ENCODE data around the gene PRKCH.

Gene PRKCH

DNA sequence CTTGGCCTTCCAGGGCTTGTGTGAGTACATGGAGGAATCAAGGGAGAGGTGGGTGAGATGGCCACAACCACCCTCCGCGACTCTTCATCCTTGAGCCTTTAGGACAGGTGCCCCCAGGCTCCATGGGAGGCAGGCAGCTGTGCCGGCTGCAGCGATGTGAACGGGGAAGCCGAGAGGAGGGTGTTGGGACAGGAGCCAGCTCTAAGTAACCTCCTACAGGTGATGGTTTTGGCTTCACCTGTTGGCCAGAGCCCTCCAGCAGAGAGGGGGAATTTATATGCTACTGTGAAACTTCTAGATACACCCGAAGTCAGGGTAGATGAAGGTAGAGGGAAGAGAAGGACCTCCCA lies 241.8 kb downstream of the PRKCH start:
- H3K9me3 Mint-ChIP-seq: no peaks in the 10 kb centered on the region
- peaks cover 11 to 22% of the 10 kb centered on the region in 2 donors for H3K4me1 Mint-ChIP-seq (ENCODE audit: low read depth in 2 of 2)
- H3K27me3 Mint-ChIP-seq: peaks cover 5% of the 10 kb centered on the region in 2 donors
- no peak for ATAC-seq (replicated peaks)
- peaks cover 24% of the 10 kb centered on the region for H3K36me3 Mint-ChIP-seq (ENCODE audit: insufficient read depth)
- H3K27ac Mint-ChIP-seq: peak overlapping the region in 1 of 2 donors; percentile 69
- DNase-seq: no peak
- peak overlapping the region in 1 of 2 donors; percentile 21 for H3K4me3 Mint-ChIP-seq

DNA sequence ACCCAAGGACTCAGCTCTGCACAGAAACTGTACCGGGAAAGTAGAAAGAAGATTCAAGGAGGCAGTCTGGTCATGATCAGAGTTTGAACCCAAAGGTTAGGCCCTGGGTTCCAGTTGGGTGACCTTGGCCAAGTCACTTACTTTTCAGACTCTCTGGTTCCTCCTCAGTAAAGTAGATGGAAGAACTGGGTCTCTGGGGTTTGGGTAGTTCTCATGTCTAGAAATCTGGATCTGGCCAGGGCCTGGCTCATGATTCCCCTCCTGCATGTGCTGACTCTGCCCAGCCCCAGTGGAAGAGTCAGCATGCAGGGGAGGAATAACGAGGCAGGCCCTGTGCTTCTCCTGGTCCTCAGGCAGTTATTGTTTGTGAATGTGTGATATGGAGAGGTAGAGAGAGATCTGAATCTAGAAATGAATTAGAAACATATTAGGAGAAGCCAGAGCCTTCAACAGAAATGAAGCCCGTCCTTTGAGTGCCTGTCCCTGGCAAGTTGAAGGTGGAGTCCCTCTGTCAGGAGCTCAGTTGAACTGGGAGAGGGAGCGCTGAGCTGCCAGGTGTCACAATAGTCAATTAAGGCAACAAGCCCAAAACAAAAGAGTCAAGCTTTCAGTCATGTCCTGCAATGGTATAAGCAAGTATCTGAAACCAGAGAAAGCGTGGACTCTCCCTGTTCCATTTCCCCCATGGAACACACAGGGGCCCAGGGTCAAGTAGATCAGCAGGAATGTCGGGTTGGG lies 242.7 kb downstream of the PRKCH start:
- Mint-ChIP-seq H3K9me3 (no peaks in the 10 kb centered on the region), H3K27me3 (peaks cover 8 to 9% of the 10 kb centered on the region in 2 donors), H3K36me3 (ENCODE audit: insufficient read depth) (peaks cover 25% of the 10 kb centered on the region), H3K4me1 (ENCODE audit: low read depth in 2 of 2) (peaks cover 15 to 25% of the 10 kb centered on the region in 2 donors), H3K27ac (peak overlapping the region in 1 of 2 donors; percentile 69), H3K4me3 (no peak overlapping the region)
- DNase-seq (no peak), ATAC-seq (replicated peaks) (no peak)

DNA sequence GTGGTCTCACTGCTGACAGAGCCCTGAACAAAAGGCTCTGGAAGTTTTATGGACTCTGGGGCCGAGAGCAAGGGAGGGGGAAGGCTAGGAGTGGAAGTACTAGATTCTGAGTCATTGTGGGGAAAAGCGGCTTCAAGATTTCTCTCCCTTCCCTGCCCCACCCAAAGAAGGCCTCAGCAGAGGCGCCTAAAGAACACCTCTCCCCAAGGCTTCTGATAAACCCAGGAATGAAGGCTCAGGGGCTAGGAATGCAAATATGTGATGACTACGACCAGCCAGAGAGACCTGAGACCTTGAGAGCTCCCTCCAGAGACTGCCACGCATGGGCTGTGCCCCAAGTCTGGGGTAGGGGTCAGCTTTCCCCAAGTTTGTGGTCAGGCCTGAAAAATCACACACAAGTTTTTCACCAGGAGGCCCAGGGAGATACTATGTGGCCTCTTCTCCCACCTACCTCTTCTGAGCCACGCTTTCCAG lies 243.3 kb downstream of the PRKCH start:
- H3K4me1 Mint-ChIP-seq (ENCODE audit: low read depth in 2 of 2): peaks cover 18 to 26% of the 10 kb centered on the region in 2 donors
- ATAC-seq (replicated peaks): no peak

DNA sequence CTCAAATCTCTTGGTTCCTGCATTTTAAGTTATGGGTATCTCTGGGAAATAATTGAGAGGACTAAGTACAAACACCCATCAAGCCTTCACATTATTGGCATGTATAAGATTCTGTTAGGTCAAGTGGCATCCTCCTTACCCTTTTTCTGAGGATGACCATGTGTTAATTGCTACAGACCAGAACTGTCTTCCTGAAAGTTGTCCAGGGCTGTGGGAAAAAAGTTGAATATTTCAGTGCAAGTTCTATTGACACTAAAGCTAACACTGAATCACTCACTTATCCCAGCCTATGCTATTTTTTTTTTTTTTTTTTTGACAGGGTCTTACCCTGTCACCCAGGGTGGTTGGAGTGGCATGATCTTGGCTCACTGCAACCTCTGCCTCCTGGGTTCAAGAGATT lies 243.8 kb downstream of the PRKCH start:
- peaks cover 23% of the 10 kb centered on the region for H3K36me3 Mint-ChIP-seq (ENCODE audit: insufficient read depth)
- peaks cover 20 to 29% of the 10 kb centered on the region in 2 donors for H3K4me1 Mint-ChIP-seq (ENCODE audit: low read depth in 2 of 2)

More for the DNA sequence above, 243.3 kb downstream of the PRKCH start:
- Mint-ChIP-seq H3K4me3 (no peak overlapping the region), H3K27me3 (peaks cover 8 to 9% of the 10 kb centered on the region in 2 donors), H3K36me3 (ENCODE audit: insufficient read depth) (peaks cover 25% of the 10 kb centered on the region), H3K27ac (no peak overlapping the region), H3K9me3 (no peaks in the 10 kb centered on the region)
- no peak for DNase-seq

DNA sequence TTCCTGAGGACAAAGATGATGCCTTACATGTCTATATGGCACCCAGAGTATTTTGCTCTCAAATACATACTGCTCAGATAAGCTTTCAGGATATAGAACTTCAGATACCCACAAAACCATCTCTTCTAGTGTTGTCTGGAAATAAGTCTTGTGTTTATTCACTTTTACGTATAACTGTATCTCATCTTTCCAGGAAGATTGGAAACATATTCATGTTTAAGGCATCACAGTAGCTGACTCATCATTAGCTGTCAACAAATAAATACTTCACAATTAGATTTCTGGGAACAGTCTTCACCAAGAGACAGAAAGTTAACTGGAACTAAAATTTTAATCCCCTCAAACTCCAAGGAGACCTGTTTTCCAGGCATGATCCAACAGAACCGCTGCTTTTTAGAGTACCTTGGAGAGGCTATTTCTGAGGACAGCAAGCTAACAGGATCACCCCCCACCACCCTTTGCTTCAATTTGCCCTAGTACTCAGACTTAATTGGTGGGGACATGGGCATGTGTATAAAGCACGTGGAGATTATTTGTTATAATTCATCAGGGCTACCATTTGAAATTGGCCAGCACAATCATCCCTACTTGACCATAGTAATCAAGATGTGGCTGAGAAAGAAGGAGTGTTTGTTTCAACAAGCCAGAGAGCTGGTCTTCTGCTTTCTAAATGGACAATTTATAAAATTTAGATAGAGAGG lies 244.6 kb downstream of the PRKCH start:
- Mint-ChIP-seq H3K27me3 (peaks cover 8 to 15% of the 10 kb centered on the region in 2 donors), H3K27ac (no peak overlapping the region), H3K4me1 (ENCODE audit: low read depth in 2 of 2) (peaks cover 20 to 31% of the 10 kb centered on the region in 2 donors), H3K36me3 (ENCODE audit: insufficient read depth) (peaks cover 23% of the 10 kb centered on the region), H3K4me3 (no peak overlapping the region), H3K9me3 (no peaks in the 10 kb centered on the region)
- DNase-seq: no peak
- ATAC-seq (replicated peaks): no peak

More for the DNA sequence above, 243.8 kb downstream of the PRKCH start:
- ATAC-seq (replicated peaks) (no peak), DNase-seq (no peak)
- Mint-ChIP-seq H3K9me3 (no peaks in the 10 kb centered on the region), H3K4me3 (no peak overlapping the region), H3K27ac (no peak overlapping the region), H3K27me3 (peaks cover 8 to 9% of the 10 kb centered on the region in 2 donors)

DNA sequence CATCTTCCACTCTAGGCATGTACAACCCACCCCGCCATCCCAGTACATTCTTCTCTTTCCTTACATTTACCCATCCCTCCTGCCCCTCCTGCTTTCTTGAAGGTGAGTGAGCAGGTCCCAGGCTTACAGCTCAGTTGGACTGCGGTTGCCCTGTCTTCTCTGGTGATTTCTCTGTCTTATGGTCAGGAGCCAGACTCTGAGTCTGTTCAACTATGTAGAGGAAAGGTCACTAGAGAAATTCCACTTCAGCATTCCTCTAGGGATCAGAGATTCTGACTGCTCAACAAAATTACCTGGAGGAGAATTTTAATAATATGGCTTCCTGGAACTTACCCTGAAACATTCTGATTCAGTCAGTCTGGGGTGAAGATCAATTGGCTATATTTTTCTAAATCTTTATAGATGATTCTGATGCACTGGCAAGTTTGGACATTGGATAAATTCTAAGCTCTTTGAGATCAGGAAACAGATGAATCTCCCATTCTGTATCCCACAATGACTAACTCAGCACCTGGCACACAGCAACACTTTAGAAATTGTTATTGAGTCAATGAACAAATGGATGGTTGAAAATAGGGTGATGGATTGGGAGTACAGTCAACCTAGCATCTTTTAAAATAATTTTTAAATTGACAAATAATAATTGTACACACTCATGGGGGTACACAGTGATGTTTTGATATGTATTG lies 245.3 kb downstream of the PRKCH start:
- H3K27ac Mint-ChIP-seq: no peak overlapping the region
- H3K36me3 Mint-ChIP-seq (ENCODE audit: insufficient read depth): peaks cover 23% of the 10 kb centered on the region
- ATAC-seq (replicated peaks): no peak
- peaks cover 20 to 30% of the 10 kb centered on the region in 2 donors for H3K4me1 Mint-ChIP-seq (ENCODE audit: low read depth in 2 of 2)
- H3K4me3 Mint-ChIP-seq: no peak overlapping the region
- H3K9me3 Mint-ChIP-seq: no peaks in the 10 kb centered on the region
- peaks cover 8 to 15% of the 10 kb centered on the region in 2 donors for H3K27me3 Mint-ChIP-seq
- DNase-seq: no peak

DNA sequence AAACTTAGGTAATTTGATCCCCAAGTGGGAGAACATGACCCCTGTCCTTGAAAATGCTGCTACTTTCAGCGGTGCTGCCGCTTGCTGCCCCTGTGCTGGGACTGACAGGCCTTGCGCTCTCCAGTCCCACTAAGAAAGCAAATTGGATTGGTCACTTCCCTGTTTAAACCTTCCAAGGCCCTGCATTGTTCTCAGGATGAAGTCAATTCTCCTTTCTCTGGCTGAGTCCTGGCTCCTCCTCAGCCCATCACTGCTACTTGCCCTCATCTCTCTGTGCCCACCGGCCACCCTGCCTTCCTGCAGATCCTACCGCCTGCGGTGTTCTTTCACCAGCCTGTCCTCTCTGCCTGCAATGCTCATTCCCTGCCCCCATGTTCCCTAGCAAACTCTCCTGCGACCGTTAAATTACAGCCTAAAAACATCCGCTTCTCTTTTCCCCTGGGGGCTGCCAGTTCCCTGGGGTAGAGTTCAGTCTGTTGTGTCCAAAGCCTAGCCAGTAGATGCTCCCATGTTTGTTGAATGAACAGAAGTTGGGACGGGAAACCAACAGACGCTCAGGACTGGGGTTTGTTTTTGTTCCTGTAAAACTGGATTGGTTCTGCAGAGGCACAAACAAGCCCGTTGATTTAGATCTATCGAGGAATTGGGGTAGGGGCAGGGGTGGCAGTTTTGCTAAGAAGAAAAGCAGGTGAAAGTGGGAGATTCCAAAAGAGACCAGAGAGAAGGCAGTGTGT lies 246.6 kb downstream of the PRKCH start:
- Mint-ChIP-seq H3K4me1 (ENCODE audit: low read depth in 2 of 2) (peaks cover 12 to 20% of the 10 kb centered on the region in 2 donors), H3K9me3 (no peaks in the 10 kb centered on the region), H3K4me3 (peak overlapping the region; percentile 59 to 65), H3K27ac (no peak overlapping the region), H3K36me3 (ENCODE audit: insufficient read depth) (peaks cover 19% of the 10 kb centered on the region), H3K27me3 (peaks cover 8 to 15% of the 10 kb centered on the region in 2 donors)
- DNase-seq: no peak
- no peak for ATAC-seq (replicated peaks)

DNA sequence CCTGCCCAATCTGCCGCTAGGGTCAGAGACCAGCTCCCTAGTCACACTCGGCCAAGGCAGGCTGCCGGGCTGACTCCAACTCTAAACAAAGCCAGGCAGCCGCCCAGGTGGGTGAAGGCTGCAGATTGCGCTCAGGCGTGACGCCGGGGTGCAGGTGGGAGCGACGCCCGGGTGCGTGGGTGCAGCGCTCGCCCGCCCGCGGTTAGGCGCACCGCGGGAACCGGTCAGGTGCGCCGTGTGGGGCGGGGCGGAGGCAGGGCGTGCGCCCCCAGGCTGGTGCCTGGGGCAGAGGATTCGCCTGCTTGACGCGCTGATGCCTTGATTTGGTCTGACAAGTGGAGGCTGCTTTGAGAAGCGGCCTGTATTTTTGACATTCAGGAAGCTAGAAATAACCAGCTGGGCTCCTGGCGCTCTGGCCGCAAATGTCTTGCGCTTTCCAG lies 247.2 kb downstream of the PRKCH start:
- Mint-ChIP-seq H3K4me3 (peak overlapping the region; percentile 59 to 65), H3K27me3 (peaks cover 8 to 15% of the 10 kb centered on the region in 2 donors), H3K36me3 (ENCODE audit: insufficient read depth) (peaks cover 13% of the 10 kb centered on the region), H3K4me1 (ENCODE audit: low read depth in 2 of 2) (peaks cover 12 to 15% of the 10 kb centered on the region in 2 donors), H3K27ac (no peak overlapping the region), H3K9me3 (no peaks in the 10 kb centered on the region)
- peak; percentile 92 for ATAC-seq (replicated peaks)
- DNase-seq: peak; percentile 22 to 30 (median 25)

DNA sequence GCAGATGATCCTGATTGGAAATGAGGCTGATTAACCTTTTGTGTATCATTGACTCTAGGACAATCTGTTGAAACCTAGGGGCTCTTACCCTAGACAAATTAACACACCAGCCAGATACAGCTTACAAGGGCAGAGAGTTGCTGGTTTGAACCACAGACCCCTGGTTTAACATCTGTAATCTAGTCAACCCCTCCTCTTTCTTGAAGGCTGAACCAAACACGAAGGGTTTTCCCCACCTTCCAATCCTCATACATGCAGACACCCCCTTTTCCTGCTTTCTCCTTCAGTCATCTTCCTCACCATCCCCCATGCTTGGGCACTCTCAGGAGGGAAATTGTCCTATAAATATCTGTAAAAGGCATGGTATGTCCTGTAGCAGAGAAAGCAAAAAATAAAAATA lies 247.9 kb downstream of the PRKCH start:
- DNase-seq (no peak), ATAC-seq (replicated peaks) (no peak)
- Mint-ChIP-seq H3K36me3 (ENCODE audit: insufficient read depth) (peaks cover 12% of the 10 kb centered on the region), H3K4me3 (peak overlapping the region; percentile 59 to 65), H3K9me3 (no peaks in the 10 kb centered on the region), H3K4me1 (ENCODE audit: low read depth in 2 of 2) (peaks cover 12 to 13% of the 10 kb centered on the region in 2 donors), H3K27ac (peak overlapping the region in 1 of 2 donors; percentile 83), H3K27me3 (peaks cover 8 to 15% of the 10 kb centered on the region in 2 donors)

DNA sequence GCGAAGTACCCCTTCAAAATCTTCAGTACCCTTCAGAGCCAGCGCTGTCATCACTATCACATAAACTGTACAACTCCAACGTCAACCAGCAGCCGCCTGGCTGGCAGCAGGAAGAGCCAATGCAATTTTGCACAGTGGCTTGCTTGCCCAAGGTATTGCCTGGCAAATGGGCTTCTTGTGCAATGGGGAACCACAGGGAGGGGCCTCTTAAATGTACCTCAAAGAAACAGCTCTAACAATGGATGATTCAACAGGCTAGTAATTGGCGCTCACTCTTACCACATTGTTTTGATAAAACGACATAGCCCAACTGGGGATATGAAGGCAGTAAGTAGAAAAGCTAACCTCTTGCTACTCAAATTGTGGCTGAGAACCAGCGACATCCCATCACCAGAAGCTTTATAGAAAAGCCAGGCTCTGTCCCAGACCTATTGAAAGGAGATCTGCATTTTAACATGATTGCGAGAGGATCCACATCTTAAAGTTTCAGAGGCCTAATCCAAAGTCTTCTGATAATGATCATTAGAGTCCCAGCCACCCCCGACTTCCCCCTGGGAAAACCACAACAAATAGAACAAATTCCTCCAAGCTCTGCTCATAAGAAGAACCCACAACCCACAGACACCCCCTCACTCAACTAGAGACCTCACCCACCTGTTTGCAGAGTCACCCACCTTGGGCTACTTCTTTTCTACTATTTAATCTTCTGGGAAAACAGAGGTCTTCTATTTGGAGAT lies 248.6 kb downstream of the PRKCH start:
- no peak for DNase-seq
- peaks cover 8 to 15% of the 10 kb centered on the region in 2 donors for H3K27me3 Mint-ChIP-seq
- H3K4me1 Mint-ChIP-seq (ENCODE audit: low read depth in 2 of 2): peaks cover 12 to 13% of the 10 kb centered on the region in 2 donors
- H3K9me3 Mint-ChIP-seq: no peaks in the 10 kb centered on the region
- peak overlapping the region in 1 of 2 donors; percentile 83 for H3K27ac Mint-ChIP-seq
- peaks cover 12% of the 10 kb centered on the region for H3K36me3 Mint-ChIP-seq (ENCODE audit: insufficient read depth)
- H3K4me3 Mint-ChIP-seq: peak overlapping the region in 1 of 2 donors; percentile 59
- peak; percentile 18 for ATAC-seq (replicated peaks)

DNA sequence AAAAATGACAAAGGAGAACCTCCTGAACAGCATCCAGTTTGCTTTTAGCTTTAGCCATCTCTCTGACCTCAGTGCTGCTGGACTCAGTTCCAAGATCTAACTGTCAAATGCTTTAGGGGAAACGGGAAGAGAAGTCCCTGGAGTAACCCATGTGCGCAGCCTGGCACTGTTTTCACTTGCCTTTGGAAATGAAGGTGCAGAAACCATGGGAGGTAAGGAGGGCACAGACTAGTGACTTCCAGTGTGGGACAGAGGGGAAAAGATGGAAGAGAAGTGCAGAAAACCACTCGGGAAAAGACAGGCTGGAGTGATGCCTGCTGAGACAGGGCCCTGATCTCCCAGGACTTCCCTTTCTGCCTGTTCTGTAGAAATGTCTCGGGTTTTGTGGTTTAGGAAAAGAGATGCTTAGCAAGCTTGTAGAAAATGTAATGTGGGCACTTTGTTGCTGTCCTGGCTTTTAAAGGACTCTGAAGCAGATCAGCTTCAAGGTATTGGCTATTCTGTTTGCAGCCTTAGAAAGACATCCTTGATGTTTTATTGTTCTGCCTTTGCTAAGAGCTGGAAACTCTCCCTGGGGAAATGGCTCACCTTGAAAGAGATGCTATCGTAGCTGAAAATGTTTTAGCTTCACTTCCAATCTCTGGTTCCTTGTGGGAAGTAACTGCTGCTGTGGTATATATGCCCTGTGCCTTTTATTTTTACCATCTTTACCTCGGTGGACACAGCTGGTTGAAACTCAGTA lies 249.3 kb downstream of the PRKCH start:
- Mint-ChIP-seq H3K9me3 (no peaks in the 10 kb centered on the region), H3K27me3 (peaks cover 8 to 15% of the 10 kb centered on the region in 2 donors), H3K36me3 (ENCODE audit: insufficient read depth) (peaks cover 12% of the 10 kb centered on the region), H3K27ac (no peak overlapping the region), H3K4me1 (ENCODE audit: low read depth in 2 of 2) (peaks cover 12 to 13% of the 10 kb centered on the region in 2 donors), H3K4me3 (no peak overlapping the region)
- ATAC-seq (replicated peaks) (no peak), DNase-seq (no peak)

DNA sequence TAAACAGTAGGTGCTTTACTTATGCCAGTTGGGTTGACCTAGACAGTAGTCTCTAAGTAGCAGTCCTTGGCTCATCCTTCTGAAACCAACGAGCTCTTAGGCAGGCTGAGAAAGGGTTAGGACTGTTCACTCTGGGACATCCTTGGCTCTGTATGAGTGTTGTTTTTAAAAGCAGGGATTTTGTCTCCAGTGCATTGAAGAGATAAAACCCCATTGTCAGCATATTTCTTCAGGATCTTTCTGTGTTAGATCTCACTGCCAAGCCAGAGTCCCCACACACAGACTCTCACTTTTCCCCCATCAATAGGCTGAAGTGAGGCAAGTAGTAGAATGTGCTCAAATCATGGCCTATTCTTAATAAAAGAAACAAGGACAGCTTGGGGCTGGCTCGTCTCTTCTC lies 250.5 kb downstream of the PRKCH start:
- Mint-ChIP-seq H3K27ac (no peak overlapping the region), H3K4me1 (ENCODE audit: low read depth in 2 of 2) (peaks cover 12 to 13% of the 10 kb centered on the region in 2 donors), H3K4me3 (no peak overlapping the region), H3K9me3 (no peaks in the 10 kb centered on the region), H3K27me3 (peaks cover 8 to 15% of the 10 kb centered on the region in 2 donors), H3K36me3 (ENCODE audit: insufficient read depth) (peaks cover 12% of the 10 kb centered on the region)
- ATAC-seq (replicated peaks): no peak
- no peak for DNase-seq

Data from effector memory CD8-positive, alpha-beta T cell (primary cell).